ENCODE data around the gene SDHB. TPM values are rescaled to one million over a fixed set of nuclear protein-coding genes. Genes with fewer than 3 reads are reported as not detected.

The SDHB gene
- total RNA-seq, 1 experiment from 2014 or later: 212 TPM

DNA sequence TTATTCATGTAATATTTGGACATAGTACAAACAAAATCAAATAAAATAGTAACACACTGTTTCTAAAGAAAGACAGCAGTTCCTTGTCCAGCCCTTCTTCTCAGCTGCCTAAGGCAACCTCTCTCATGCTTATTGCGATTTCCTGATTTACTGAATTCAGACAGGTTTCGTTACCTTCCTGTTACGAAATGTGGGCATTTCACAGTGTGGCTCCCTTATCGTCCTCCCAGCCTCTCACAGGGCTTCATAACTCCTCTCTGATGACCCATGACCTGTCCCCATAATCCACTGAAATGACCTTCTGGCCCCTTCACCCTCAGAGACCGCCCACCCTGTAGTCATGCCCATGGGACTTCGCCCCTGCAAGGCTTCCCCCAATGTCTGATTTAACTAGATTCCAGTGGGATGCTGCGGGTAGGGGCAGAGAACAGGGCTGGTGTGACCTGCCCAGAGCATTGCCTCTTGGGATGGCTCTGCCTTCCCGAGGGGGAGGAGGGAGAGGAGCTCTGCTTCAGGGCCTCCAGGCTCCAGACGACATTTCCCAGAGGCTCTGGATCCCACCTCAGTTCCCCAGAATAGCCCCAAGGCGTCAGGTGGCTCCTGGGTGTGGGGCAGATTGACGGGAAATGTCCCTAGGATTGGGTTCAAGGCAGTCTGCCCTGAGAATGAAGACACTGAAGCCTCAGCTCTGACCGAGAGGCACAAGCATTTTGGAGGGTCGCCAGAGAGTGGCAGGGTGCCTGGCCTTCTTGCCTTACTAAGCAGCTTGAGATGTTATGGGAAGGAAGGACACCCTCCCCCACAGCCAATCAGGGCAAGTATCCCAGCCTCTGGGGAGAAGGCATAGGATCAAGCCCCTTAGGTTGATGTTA is 44.9 kb upstream of the SDHB start:
- Histone ChIP-seq H3K27me3 (ENCODE audit: control insufficient read depth, insufficient read depth, low read length) (no peaks in the 10 kb centered on the region), H3K9me3 (ENCODE audit: control insufficient read depth, insufficient read depth, low read depth, low read length) (no peaks in the 10 kb centered on the region), H3K4me3 (ENCODE audit: low read depth in 2 of 2, low read length in 2 of 2) (no peak overlapping the region), H3K27ac (ENCODE audit: low read length) (0 out of 2 replicates have a peak overlapping the region, but pooled peaks have one; percentile 6), H3K4me1 (ENCODE audit: control insufficient read depth, insufficient read depth, low read length) (peaks cover 22% of the 10 kb centered on the region), H3K36me3 (ENCODE audit: control insufficient read depth, insufficient read depth, low read length) (no peaks in the 10 kb centered on the region; the same call in 1 of the 2 replicates)
- DNase-seq (ENCODE audit: low read depth, low spot score) (no peak), ATAC-seq (no peak)
- in situ Hi-C loops (cut with HindIII; ENCODE audit: low pct_unique_long_range_greater_than_20kb, low sequenced_read_pairs): no loop called here
- ChIA-PET CTCF (no interaction called here), POLR2A (interaction anchor here (0.7 kb wide), 1 partner anchor 31 kb away, joined by 6 read pairs; no protein-coding TSS in a partner anchor)
- no TSS peak for BruUV-seq (replicated peaks)
- intact Hi-C loops (cut with micrococcal nuclease; ENCODE audit: unreplicated experiment): no loop called here
- TF ChIP-seq POLR2AphosphoS5 (IDR thresholded peaks at IDR 0.05; ENCODE audit: low read depth, low read length) (peak; percentile 50; the same call in 1 of the 2 replicates), TCF7L2 (IDR thresholded peaks at IDR 0.05; ENCODE audit: low read depth, low read length) (no peak)
- TF ChIP-seq, protein P1, sequence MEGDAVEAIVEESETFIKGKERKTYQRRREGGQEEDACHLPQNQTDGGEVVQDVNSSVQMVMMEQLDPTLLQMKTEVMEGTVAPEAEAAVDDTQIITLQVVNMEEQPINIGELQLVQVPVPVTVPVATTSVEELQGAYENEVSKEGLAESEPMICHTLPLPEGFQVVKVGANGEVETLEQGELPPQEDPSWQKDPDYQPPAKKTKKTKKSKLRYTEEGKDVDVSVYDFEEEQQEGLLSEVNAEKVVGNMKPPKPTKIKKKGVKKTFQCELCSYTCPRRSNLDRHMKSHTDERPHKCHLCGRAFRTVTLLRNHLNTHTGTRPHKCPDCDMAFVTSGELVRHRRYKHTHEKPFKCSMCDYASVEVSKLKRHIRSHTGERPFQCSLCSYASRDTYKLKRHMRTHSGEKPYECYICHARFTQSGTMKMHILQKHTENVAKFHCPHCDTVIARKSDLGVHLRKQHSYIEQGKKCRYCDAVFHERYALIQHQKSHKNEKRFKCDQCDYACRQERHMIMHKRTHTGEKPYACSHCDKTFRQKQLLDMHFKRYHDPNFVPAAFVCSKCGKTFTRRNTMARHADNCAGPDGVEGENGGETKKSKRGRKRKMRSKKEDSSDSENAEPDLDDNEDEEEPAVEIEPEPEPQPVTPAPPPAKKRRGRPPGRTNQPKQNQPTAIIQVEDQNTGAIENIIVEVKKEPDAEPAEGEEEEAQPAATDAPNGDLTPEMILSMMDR (IDR thresholded peaks at IDR 0.05): no peak

DNA sequence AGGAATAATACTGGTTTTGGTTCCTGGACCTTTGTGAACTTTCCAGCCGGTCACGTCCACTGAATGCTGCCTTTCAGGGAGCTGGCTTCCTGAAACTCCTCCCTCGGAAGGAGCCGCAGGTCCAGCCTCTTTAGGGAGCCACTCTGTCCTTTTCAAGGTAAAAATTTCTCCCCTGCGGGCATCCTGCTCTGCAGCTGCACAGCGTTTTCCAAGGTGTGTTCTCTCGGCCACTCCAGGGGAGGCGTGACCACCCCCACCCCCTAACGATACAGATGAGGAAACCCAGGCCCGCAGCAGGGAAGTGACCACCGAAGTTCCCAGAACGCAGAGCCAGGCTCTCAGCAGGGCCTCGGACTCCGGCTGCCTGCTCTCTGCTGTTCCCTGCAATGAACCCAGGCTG is 44.0 kb upstream of the SDHB start:
- Histone ChIP-seq H3K36me3 (ENCODE audit: control insufficient read depth, insufficient read depth, low read length) (no peaks in the 10 kb centered on the region; the same call in 1 of the 2 replicates), H3K27ac (ENCODE audit: low read length) (no peak overlapping the region), H3K4me1 (ENCODE audit: control insufficient read depth, insufficient read depth, low read length) (peaks cover 22% of the 10 kb centered on the region), H3K9me3 (ENCODE audit: control insufficient read depth, insufficient read depth, low read depth, low read length) (no peaks in the 10 kb centered on the region), H3K27me3 (ENCODE audit: control insufficient read depth, insufficient read depth, low read length) (no peaks in the 10 kb centered on the region), H3K4me3 (ENCODE audit: low read depth in 2 of 2, low read length in 2 of 2) (no peak overlapping the region)
- intact Hi-C loops (cut with micrococcal nuclease; ENCODE audit: unreplicated experiment) (no loop called here), in situ Hi-C loops (cut with HindIII; ENCODE audit: low pct_unique_long_range_greater_than_20kb, low sequenced_read_pairs) (no loop called here)
- ChIA-PET CTCF (no interaction called here), POLR2A (interaction anchor here (0.6 to 0.7 kb wide), 2 partner anchors 32 to 112 kb away, joined by 4 to 6 read pairs; no protein-coding TSS in a partner anchor)
- TF ChIP-seq, protein P1 (IDR thresholded peaks at IDR 0.05): no peak
- TF ChIP-seq, protein P2, sequence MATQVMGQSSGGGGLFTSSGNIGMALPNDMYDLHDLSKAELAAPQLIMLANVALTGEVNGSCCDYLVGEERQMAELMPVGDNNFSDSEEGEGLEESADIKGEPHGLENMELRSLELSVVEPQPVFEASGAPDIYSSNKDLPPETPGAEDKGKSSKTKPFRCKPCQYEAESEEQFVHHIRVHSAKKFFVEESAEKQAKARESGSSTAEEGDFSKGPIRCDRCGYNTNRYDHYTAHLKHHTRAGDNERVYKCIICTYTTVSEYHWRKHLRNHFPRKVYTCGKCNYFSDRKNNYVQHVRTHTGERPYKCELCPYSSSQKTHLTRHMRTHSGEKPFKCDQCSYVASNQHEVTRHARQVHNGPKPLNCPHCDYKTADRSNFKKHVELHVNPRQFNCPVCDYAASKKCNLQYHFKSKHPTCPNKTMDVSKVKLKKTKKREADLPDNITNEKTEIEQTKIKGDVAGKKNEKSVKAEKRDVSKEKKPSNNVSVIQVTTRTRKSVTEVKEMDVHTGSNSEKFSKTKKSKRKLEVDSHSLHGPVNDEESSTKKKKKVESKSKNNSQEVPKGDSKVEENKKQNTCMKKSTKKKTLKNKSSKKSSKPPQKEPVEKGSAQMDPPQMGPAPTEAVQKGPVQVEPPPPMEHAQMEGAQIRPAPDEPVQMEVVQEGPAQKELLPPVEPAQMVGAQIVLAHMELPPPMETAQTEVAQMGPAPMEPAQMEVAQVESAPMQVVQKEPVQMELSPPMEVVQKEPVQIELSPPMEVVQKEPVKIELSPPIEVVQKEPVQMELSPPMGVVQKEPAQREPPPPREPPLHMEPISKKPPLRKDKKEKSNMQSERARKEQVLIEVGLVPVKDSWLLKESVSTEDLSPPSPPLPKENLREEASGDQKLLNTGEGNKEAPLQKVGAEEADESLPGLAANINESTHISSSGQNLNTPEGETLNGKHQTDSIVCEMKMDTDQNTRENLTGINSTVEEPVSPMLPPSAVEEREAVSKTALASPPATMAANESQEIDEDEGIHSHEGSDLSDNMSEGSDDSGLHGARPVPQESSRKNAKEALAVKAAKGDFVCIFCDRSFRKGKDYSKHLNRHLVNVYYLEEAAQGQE (IDR thresholded peaks at IDR 0.05; ENCODE audit: insufficient read depth in 1 of 2, low read depth in 2 of 2, low read length in 1 of 2): no peak
- TF ChIP-seq SIN3A (IDR thresholded peaks at IDR 0.05; ENCODE audit: borderline replicate concordance, insufficient read depth, low read depth, low read length): no peak
- ATAC-seq: no peak
- DNase-seq (ENCODE audit: low read depth, low spot score): no peak
- no TSS peak for BruUV-seq (replicated peaks)
